Measurements from ENCODE around the gene FABP2. TPM values are rescaled to one million over a fixed set of nuclear protein-coding genes. Genes with fewer than 3 reads are reported as not detected.
A peak's percentile ranks its signal among the peaks of the same experiment; 100 is the strongest.
"Not testable (repeated sequence)": the region's sequence is repeated elsewhere in the genome, so short reads cannot be mapped to it uniquely, and the experiment has no call there.

Gene FABP2
- total RNA-seq, 1 donor = not detected

DNA sequence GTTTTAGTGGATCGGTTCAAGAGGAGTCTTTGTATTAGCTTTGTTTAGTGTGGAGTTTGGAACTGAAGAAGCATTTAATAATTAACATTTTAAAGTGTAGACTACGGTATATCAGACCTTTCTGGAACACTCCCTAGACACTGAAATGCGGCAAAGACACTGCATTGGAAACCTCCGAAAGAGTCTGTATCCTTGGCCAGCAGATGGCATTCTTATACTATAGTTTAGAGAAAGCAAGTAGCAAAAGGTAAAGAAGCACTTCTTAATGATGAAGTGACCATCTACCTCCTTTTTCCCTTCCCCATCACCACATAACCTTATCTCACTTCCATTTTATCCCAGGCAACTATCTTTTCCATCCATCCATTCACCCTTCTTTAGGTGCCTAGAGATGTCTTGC, 7.6 kb downstream of the FABP2 start:
- peak; percentile 21 to 74 (median 36) for DNase-seq (ENCODE audit: low read depth in 2 of 3, low spot score in 2 of 3)

DNA sequence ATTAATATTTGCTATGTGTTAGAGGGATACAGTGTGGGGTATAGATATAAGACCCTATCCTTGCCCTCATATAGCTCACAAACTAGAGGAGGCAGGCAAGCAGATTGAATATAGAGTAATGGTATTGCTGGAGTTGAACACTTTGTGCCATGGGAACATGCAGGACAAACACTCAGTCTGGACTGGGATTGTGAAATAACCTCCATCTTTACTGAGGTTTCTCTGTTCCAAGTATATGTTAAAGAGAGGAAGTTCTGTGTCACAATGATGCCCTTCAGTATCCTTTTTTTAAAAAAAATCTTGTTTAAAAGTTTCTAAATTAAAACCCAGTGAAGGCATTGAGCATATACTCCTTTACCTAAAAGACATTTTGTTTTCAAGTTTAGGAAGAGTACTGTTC, 8.7 kb downstream of the FABP2 start:
- no peak for DNase-seq (ENCODE audit: low read depth in 2 of 3, low spot score in 2 of 3)

GRCh38 chr4:119310826-119311225, 11.1 kb downstream of the FABP2 start:
- no peak for DNase-seq (ENCODE audit: low read depth in 2 of 3, low spot score in 2 of 3)

DNA sequence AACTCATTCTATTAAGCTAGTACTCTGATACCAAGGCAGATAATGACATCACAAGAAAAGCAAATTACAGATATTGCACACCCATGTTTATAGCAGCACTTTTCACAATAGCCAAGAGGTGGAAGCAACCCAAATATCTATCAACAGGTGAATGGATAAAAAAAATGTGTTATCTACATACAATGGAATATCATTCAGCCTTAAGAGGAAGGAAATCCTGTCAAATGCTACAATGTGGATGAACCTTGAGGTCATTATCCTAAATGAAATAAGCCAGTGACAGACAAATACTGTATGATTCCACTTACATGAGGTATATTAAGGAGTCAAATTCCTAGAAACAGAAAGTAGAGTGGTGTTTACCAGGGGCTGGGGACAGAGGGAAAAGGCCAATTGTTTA, 14.3 kb downstream of the FABP2 start:
- DNase-seq (ENCODE audit: low read depth in 2 of 3, low spot score in 2 of 3) = no peak

GRCh38 chr4:119304431-119304830, 17.5 kb downstream of the FABP2 start:
- no peak for DNase-seq (ENCODE audit: low read depth in 2 of 3, low spot score in 2 of 3)

GRCh38 chr4:119303587-119304305, 18.2 kb downstream of the FABP2 start:
- DNase-seq (ENCODE audit: low read depth in 2 of 3, low spot score in 2 of 3) = no peak

- DNase-seq (ENCODE audit: low read depth in 2 of 3, low spot score in 2 of 3) = no peak
Observed at GRCh38 chr4:119302073-119302832, 19.7 kb downstream of the FABP2 start.

- DNase-seq (ENCODE audit: low read depth in 2 of 3, low spot score in 2 of 3) = peak; percentile 84 to 94 (median 93)
Observed at GRCh38 chr4:119300101-119300978, 21.6 kb downstream of the FABP2 start.

GRCh38 chr4:119299741-119300100, 22.2 kb downstream of the FABP2 start:
- DNase-seq (ENCODE audit: low read depth in 2 of 3, low spot score in 2 of 3) = peak in 1 of 3 donors; percentile 4

DNA sequence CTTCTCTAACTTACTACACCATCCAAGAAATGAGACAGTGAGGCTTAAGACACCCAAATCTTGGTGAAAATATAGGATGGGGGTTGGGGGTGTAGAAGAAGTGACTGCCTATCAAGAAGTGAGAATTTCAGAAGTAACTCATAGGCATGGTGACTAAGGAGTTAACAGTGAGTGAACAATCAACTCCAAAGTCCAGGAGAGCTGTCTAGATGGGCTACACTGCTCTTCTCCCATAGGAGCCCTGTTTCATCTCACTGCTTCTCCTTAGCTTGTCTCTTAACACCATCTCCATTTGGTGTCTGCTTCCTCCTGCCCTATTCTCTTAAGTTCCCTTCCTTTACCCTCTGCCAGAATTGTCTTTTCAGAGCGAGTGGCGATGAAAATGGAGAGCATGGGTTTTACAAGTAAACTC, 22.7 kb downstream of the FABP2 start:
- peak in 1 of 3 donors; percentile 23 for DNase-seq (ENCODE audit: low read depth in 2 of 3, low spot score in 2 of 3)

GRCh38 chr4:119297795-119298194, 24.1 kb downstream of the FABP2 start:
- no peak for DNase-seq (ENCODE audit: low read depth in 2 of 3, low spot score in 2 of 3)

DNA sequence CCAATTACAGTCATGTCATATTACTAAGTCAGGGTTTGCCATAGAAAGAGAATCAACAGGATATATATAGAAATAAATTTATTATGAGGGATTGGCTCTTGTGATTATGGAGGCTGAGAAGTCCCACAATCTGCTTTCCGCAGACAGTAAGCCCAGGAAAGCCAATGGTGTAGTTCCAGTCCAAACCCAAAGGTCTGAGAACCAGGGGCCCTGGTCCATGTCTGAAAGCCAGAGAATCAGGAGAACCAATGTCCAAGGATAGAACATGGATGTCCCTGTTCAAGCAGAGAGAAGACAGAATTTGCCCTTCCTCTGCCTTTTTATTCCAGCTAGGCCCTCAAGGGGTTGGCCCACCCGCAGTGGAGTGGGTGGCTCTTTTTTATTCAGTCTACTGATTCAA, 25.6 kb downstream of the FABP2 start:
- no peak for DNase-seq (ENCODE audit: low read depth in 2 of 3, low spot score in 2 of 3)

GRCh38 chr4:119290598-119290997, 31.3 kb downstream of the FABP2 start:
- DNase-seq (ENCODE audit: low read depth in 2 of 3, low spot score in 2 of 3) = no peak

- no peak for DNase-seq (ENCODE audit: low read depth in 2 of 3, low spot score in 2 of 3)
Observed at GRCh38 chr4:119289313-119289712, 32.6 kb downstream of the FABP2 start.

DNA sequence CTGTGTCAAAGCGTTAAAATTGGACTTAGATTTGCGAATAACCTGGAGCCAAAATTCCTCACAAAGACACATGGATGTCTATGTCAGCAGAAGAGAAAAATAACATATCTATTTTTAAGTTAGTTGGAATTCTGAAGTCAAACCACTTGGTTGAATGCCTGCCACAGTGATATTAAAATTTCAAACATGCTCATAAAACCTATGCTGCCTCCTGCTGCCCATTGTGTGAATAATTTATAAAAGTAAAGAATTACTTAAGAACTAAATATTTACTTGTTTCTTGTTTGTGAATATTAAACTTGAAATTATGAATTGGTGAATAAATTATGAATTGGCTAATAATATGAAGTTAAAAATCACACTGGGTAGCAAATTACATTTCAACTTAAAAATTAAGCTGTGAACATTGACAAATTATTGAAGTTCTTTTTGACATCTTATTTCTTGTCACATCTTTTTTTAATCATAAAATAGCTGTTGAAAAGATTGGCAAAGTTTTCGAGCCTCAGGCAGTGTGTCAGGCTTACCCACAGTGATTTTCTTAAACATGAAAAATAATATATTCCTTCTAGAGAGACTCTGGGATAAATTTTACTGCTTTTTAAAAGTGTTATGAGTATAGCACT, 35.4 kb downstream of the FABP2 start:
- DNase-seq (ENCODE audit: low read depth in 2 of 3, low spot score in 2 of 3) = peak; percentile 25 to 81 (median 57)

GRCh38 chr4:119284876-119285780, 36.8 kb downstream of the FABP2 start:
- DNase-seq (ENCODE audit: low read depth in 2 of 3, low spot score in 2 of 3) = peak in 1 of 3 donors; percentile 52

- DNase-seq (ENCODE audit: low read depth in 2 of 3, low spot score in 2 of 3) = peak in 1 of 3 donors; percentile 45
Observed at GRCh38 chr4:119281393-119281792, 40.5 kb downstream of the FABP2 start.

GRCh38 chr4:119279945-119280344, 42.0 kb downstream of the FABP2 start:
- not testable (repeated sequence) for DNase-seq (ENCODE audit: low read depth in 2 of 3, low spot score in 2 of 3)

GRCh38 chr4:119279541-119279940, 42.4 kb downstream of the FABP2 start:
- DNase-seq (ENCODE audit: low read depth in 2 of 3, low spot score in 2 of 3) = not testable (repeated sequence)

All from hematopoietic multipotent progenitor cell (in vitro differentiated cells).